IMR-90 (cell line): Measurements from ENCODE around the gene FRK. TPM values are rescaled to one million over a fixed set of nuclear protein-coding genes. Genes with fewer than 3 reads are reported as not detected.

Experiments
- ATAC-seq: fragments of 200-7000 bp; cut with Tn5 transposase; 2 replicates; pipeline ENCODE4 v1.9.1; 2020; ENCODE audit warnings: low read depth, mild to moderate bottlenecking, moderate library complexity
- BruUV-seq: library from RNA; stranded (reverse); fragments of 400-500 nt; replicated peaks from 2 replicates; lab custom pipeline; 2021; lab: Mats Ljungman, UMichigan
- CTCF ChIA-PET: fragments of 300-600 bp; formaldehyde crosslinking; extraction: SDS; loops from one replicate; lab custom pipeline; 2021; ENCODE audit warnings: antibody characterized with exemption; lab: Yijun Ruan, JAX
- POLR2A ChIA-PET: fragments of 300-600 bp; sonication (Branson Sonifier 250); formaldehyde crosslinking; loops from one replicate; lab custom pipeline; 2022; ENCODE audit warnings: antibody characterized with exemption; ENCODE audit not compliant: unreplicated experiment; lab: Charles Lee
- DNase-seq: peaks from one replicate; pipeline ENCODE4 v3.0.0; 2013
- H2AFZ ChIP-seq: replicated peaks from 2 replicates; pipeline ENCODE3; 2013; ENCODE audit warnings: low read length, mild to moderate bottlenecking; ENCODE audit not compliant: poor library complexity
- H2AK5ac ChIP-seq: 2 replicates; pipeline ENCODE4 v1.6.1; 2013; ENCODE audit warnings: low read depth, low read length, inconsistent platforms
- H2AK9ac ChIP-seq: replicated peaks from 2 replicates; pipeline ENCODE3; 2013; ENCODE audit warnings: mild to moderate bottlenecking, low read depth, low read length, moderate library complexity; ENCODE audit not compliant: poor library complexity
- H2BK120ac ChIP-seq: 2 replicates; pipeline ENCODE4 v1.6.1; 2013; ENCODE audit warnings: low read depth, low read length, inconsistent platforms
- H2BK15ac ChIP-seq: 3 replicates; pipeline ENCODE4 v1.6.1; 2013; ENCODE audit warnings: low read depth, low read length, inconsistent platforms
- H2BK20ac ChIP-seq: 2 replicates; pipeline ENCODE4 v1.6.1; 2013; ENCODE audit warnings: low read depth, mild to moderate bottlenecking, inconsistent platforms, low read length, moderate library complexity
- H2BK5ac ChIP-seq: 2 replicates; pipeline ENCODE4 v1.6.1; 2013; ENCODE audit warnings: mild to moderate bottlenecking, low read depth, low read length, inconsistent platforms; ENCODE audit not compliant: poor library complexity, severe bottlenecking
- H3K14ac ChIP-seq: replicated peaks from 2 replicates; pipeline ENCODE4 v1.6.1; 2013; ENCODE audit warnings: low read depth, low read length, inconsistent platforms
- H3K18ac ChIP-seq: 2 replicates; pipeline ENCODE4 v1.6.1; 2013; ENCODE audit warnings: low read depth, low read length, control low read depth
- H3K23ac ChIP-seq: 2 replicates; pipeline ENCODE4 v1.6.1; 2013; ENCODE audit warnings: low read depth, low read length, inconsistent platforms
- H3K27ac ChIP-seq: 2 replicates; pipeline ENCODE4 v1.5.1; 2013; ENCODE audit warnings: mild to moderate bottlenecking, control low read depth, low read length; ENCODE audit not compliant: insufficient read depth
- H3K27me3 ChIP-seq: 2 replicates; pipeline ENCODE4 v1.6.1; 2013; ENCODE audit warnings: low read length; ENCODE audit not compliant: control insufficient read depth, insufficient read depth
- H3K36me3 ChIP-seq: 2 replicates; pipeline ENCODE4 v1.6.1; 2013; ENCODE audit warnings: low read length, mixed read lengths; ENCODE audit not compliant: control insufficient read depth, insufficient read depth
- H3K4ac ChIP-seq: 2 replicates; pipeline ENCODE4 v1.6.1; 2013; ENCODE audit warnings: low read depth, low read length, inconsistent platforms
- H3K4me1 ChIP-seq: 2 replicates; pipeline ENCODE4 v1.6.1; 2013; ENCODE audit warnings: low read length, mixed read lengths; ENCODE audit not compliant: control insufficient read depth, insufficient read depth
- H3K4me2 ChIP-seq: 2 replicates; pipeline ENCODE4 v1.6.1; 2013; ENCODE audit warnings: low read depth, mild to moderate bottlenecking, control low read depth, low read length, moderate library complexity
- H3K4me3 ChIP-seq: 2 replicates; pipeline ENCODE4 v1.5.1; 2013; ENCODE audit warnings: low read depth, mild to moderate bottlenecking, control low read depth, low read length, moderate library complexity; ENCODE audit not compliant: insufficient read depth
- H3K56ac ChIP-seq: 2 replicates; pipeline ENCODE4 v1.6.1; 2013; ENCODE audit warnings: low read length, inconsistent platforms; ENCODE audit not compliant: insufficient read depth; ENCODE audit errors: extremely low read depth
- H3K79me1 ChIP-seq, 2 experiments: 2 replicates each; pipeline ENCODE4 v1.6.1; 2013; ENCODE audit warnings: low read length in 2 of 2, inconsistent platforms in 1 of 2, low read depth in 1 of 2
- H3K9ac ChIP-seq: 2 replicates; pipeline ENCODE4 v1.6.1; 2013; ENCODE audit warnings: low read depth, low read length, control low read depth
- H3K9me1 ChIP-seq: 2 replicates; pipeline ENCODE4 v1.6.1; 2013; ENCODE audit warnings: low read length, inconsistent platforms; ENCODE audit not compliant: insufficient read depth
- H3K9me3 ChIP-seq: 2 replicates; pipeline ENCODE4 v1.6.1; 2013; ENCODE audit warnings: low read length; ENCODE audit not compliant: control insufficient read depth, insufficient read depth
- H4K20me1 ChIP-seq: 2 replicates; pipeline ENCODE4 v1.6.1; 2013; ENCODE audit warnings: low read length, inconsistent platforms; ENCODE audit not compliant: insufficient read depth
- H4K5ac ChIP-seq: 2 replicates; pipeline ENCODE4 v1.6.1; 2013; ENCODE audit warnings: mild to moderate bottlenecking, low read depth, low read length, control low read depth
- H4K8ac ChIP-seq, 2 experiments: 2 replicates each; pipeline ENCODE4 v1.6.1; 2013; ENCODE audit warnings: low read depth in 2 of 2, low read length in 2 of 2, control low read depth in 1 of 2, inconsistent platforms in 1 of 2
- H4K91ac ChIP-seq: 2 replicates; pipeline ENCODE4 v1.6.1; 2013; ENCODE audit warnings: low read depth, low read length, inconsistent platforms; ENCODE audit not compliant: insufficient read depth
- BHLHE40 ChIP-seq: fragments of 150-350 bp; IDR thresholded peaks from 2 replicates; pipeline ENCODE4 v1.6.1; 2016; ENCODE audit warnings: mild to moderate bottlenecking, low read depth, low read length
- CHD1 ChIP-seq: IDR thresholded peaks from 2 replicates; pipeline ENCODE4 v1.6.1; 2012; ENCODE audit warnings: low read depth, low read length, improper control_type of control experiment
- CTCF ChIP-seq: conservative IDR thresholded peaks from 2 replicates; pipeline ENCODE4 v1.5.1; 2012; ENCODE audit warnings: mild to moderate bottlenecking, low read depth, low read length, improper control_type of control experiment
- ELK1 ChIP-seq: fragments of 150-350 bp; IDR thresholded peaks from 2 replicates; pipeline ENCODE4 v1.6.1; 2016; ENCODE audit warnings: low read depth, mild to moderate bottlenecking, low read length, moderate library complexity, borderline replicate concordance
- FOS ChIP-seq: fragments of 150-350 bp; IDR thresholded peaks from 2 replicates; pipeline ENCODE4 v1.6.1; 2016; ENCODE audit warnings: low read depth, low read length
- MAZ ChIP-seq: IDR thresholded peaks from 2 replicates; pipeline ENCODE4 v1.6.1; 2012; ENCODE audit warnings: low read depth, mild to moderate bottlenecking, low read length, improper control_type of control experiment, moderate library complexity, borderline replicate concordance
- MXI1 ChIP-seq: IDR thresholded peaks from 2 replicates; pipeline ENCODE4 v1.6.1; 2012; ENCODE audit warnings: low read depth, mild to moderate bottlenecking, low read length, moderate library complexity, borderline replicate concordance
- NFE2L2 ChIP-seq: fragments of 150-350 bp; IDR thresholded peaks from 2 replicates; pipeline ENCODE4 v1.6.1; 2016; ENCODE audit warnings: low read depth, mild to moderate bottlenecking, low read length
- POLR2A ChIP-seq: IDR thresholded peaks from 2 replicates; pipeline ENCODE4 v1.6.1; 2012; ENCODE audit warnings: mild to moderate bottlenecking, low read depth, low read length
- RAD21 ChIP-seq: IDR thresholded peaks from 2 replicates; pipeline ENCODE4 v1.6.1; 2012; ENCODE audit warnings: low read length, improper control_type of control experiment
- RCOR1 ChIP-seq: IDR thresholded peaks from 2 replicates; pipeline ENCODE4 v1.6.1; 2012; ENCODE audit warnings: mild to moderate bottlenecking, low read length, improper control_type of control experiment; ENCODE audit not compliant: insufficient replicate concordance
- SMC3 ChIP-seq: fragments of 150-350 bp; IDR thresholded peaks from 2 replicates; pipeline ENCODE4 v1.6.1; 2016; ENCODE audit warnings: low read depth, mild to moderate bottlenecking, antibody characterized with exemption, low read length, moderate library complexity
- USF2 ChIP-seq: fragments of 150-350 bp; IDR thresholded peaks from 2 replicates; pipeline ENCODE4 v1.6.1; 2017; ENCODE audit warnings: mild to moderate bottlenecking, antibody characterized with exemption, low read length, low read depth
- WGBS, 2 experiments: methylation state at CpG; one replicate each; pipeline versions ENCODE4 v1.1.5 to v1.1.7; 2013; ENCODE audit warnings: missing lambda C conversion rate in 2 of 2; ENCODE audit not compliant: insufficient read length in 1 of 2; ENCODE audit errors: extremely low coverage in 2 of 2; 5-methylcytosine and 5-hydroxymethylcytosine counted together
- dilution Hi-C: fragments of 300-500 bp; cut with HindIII; formaldehyde crosslinking; loops from one replicate; pipeline ENCODE4 v1.14.3; 2018; ENCODE audit warnings: low sequenced_read_pairs; ENCODE audit not compliant: unreplicated experiment
- in situ Hi-C: fragments of 300-500 bp; cut with MboI; formaldehyde crosslinking; loops from 3 replicates; pipeline ENCODE4 v1.14.3; 2019; ENCODE audit warnings: low sequenced_read_pairs, inconsistent platforms, mixed read lengths
- intact Hi-C: fragments of 100-400 bp; cut with micrococcal nuclease; formaldehyde crosslinking; loops from 2 replicates; pipeline ENCODE4 v1.10.0; 2022
- polyA plus RNA-seq, 3 experiments: library from polyadenylated mRNA; depleted of rRNA; stranded (reverse); fragments of >200 nt; gene quantifications; 2 replicates each; pipeline ENCODE4 v1.2.3, GENCODE V29; 2012; ENCODE audit warnings: low replicate concordance in 1 of 3
- total RNA-seq: library from RNA; depleted of rRNA; stranded (reverse); fragments of >200 nt; gene quantifications from 2 replicates; pipeline ENCODE4 v1.2.3, GENCODE V29; 2012

Gene FRK
- total and polyA plus RNA-seq, 2 of the 4 experiments (the other 2 are of a cell fraction) = under 0.01 to 0.02 TPM

GRCh38 chr6:115898246-115898645, 162.4 kb downstream of the FRK start:
- ChIA-PET POLR2A (no interaction called here), CTCF (interaction anchor here (1.6 kb wide), 1 partner anchor 69 kb away, joined by 10 read pairs; no protein-coding TSS in a partner anchor)
- no peak overlapping the region for H3K4me3 ChIP-seq
- H2BK20ac ChIP-seq = no peak overlapping the region
- dilution Hi-C loops = no loop called here
- H3K14ac ChIP-seq = no peak overlapping the region
- H2AFZ ChIP-seq = no peak overlapping the region
- H4K20me1 ChIP-seq = no peaks in the 10 kb centered on the region; the same call in 1 of the 2 replicates
- no peak overlapping the region for H2AK9ac ChIP-seq
- no peak overlapping the region for H4K5ac ChIP-seq
- H3K56ac ChIP-seq = no peak overlapping the region
- H3K9me3 ChIP-seq = no peaks in the 10 kb centered on the region
- no peak for TF ChIP-seq MXI1
- no peak for TF ChIP-seq USF2
- no peak for TF ChIP-seq RAD21
- TF ChIP-seq MAZ = no peak
- no peak for TF ChIP-seq FOS
- no peak for TF ChIP-seq CTCF
- TF ChIP-seq NFE2L2 = no peak
- no peak for TF ChIP-seq POLR2A
- no peak for TF ChIP-seq ELK1
- TF ChIP-seq RCOR1 = no peak
- no peak for TF ChIP-seq BHLHE40
- no peak for TF ChIP-seq CHD1
- TF ChIP-seq SMC3 = no peak
- H3K27ac ChIP-seq = no peak overlapping the region
- H3K18ac ChIP-seq = no peak overlapping the region
- H2BK15ac ChIP-seq = no peak overlapping the region
- DNase-seq (no peak), ATAC-seq (no peak)
- H4K91ac ChIP-seq = no peak overlapping the region
- H3K4me1 ChIP-seq = no peaks in the 10 kb centered on the region
- no CpG with 5 or more reads among the region's 1 CpG for whole genome bisulfite sequencing, 2 experiments
- no peak overlapping the region for H3K4me2 ChIP-seq
- H3K4ac ChIP-seq = no peak overlapping the region
- no peak overlapping the region for H2BK5ac ChIP-seq
- H3K9ac ChIP-seq = no peak overlapping the region
- no peak overlapping the region for H3K23ac ChIP-seq
- H3K9me1 ChIP-seq = no peaks in the 10 kb centered on the region
- H3K36me3 ChIP-seq = no peaks in the 10 kb centered on the region
- no TSS peak for BruUV-seq
- no peaks in the 10 kb centered on the region for H3K79me1 ChIP-seq
- H2BK120ac ChIP-seq = no peak overlapping the region
- H2AK5ac ChIP-seq = no peak overlapping the region
- H3K27me3 ChIP-seq = no peaks in the 10 kb centered on the region
- intact Hi-C loops = loop anchor here (5.0 to 10.0 kb wide), 3 partner anchors 411 to 1903 kb away; no protein-coding TSS in a partner anchor
- in situ Hi-C loops = loop anchor here (10.0 kb wide), 1 partner anchor 1153 kb away; no protein-coding TSS in a partner anchor
- no peak overlapping the region for H4K8ac ChIP-seq
